Neural cell (in vitro differentiated cells): Measurements from ENCODE around the gene CEP55. TPM values are rescaled to one million over a fixed set of nuclear protein-coding genes. Genes with fewer than 3 reads are reported as not detected.

Experiments
- H2AFZ ChIP-seq: fragments of 200-600, 300-800 bp; sonication (generic), shearing (Covaris generic); 2 replicates; pipeline ENCODE4 v1.6.0; 2014; ENCODE audit warnings: low read depth, mild to moderate bottlenecking, antibody characterized with exemption, low read length, moderate library complexity
- H3F3A ChIP-seq: fragments of 200-600 bp; shearing (Covaris generic); 2 replicates; pipeline ENCODE4 v1.6.1; 2016; ENCODE audit warnings: mild to moderate bottlenecking, moderate library complexity, mixed read lengths, antibody characterized with exemption, low read length; ENCODE audit not compliant: insufficient read depth, poor library complexity, severe bottlenecking
- H3K27ac ChIP-seq: fragments of 200-600, 300-800 bp; sonication (generic), shearing (Covaris generic); 2 replicates; pipeline ENCODE4 v1.5.1; 2014; ENCODE audit warnings: mild to moderate bottlenecking, low read length, moderate library complexity
- H3K27me3 ChIP-seq: fragments of 300-800, 200-600 bp; sonication (generic), shearing (Covaris generic); 2 replicates; pipeline ENCODE4 v1.6.0; 2014; ENCODE audit warnings: mild to moderate bottlenecking, low read depth, low read length, moderate library complexity; ENCODE audit not compliant: insufficient read depth
- H3K36me3 ChIP-seq: fragments of 300-800, 200-600 bp; sonication (generic), shearing (Covaris generic); 2 replicates; pipeline ENCODE4 v1.5.1; 2014; ENCODE audit warnings: mild to moderate bottlenecking, antibody characterized with exemption, low read length, moderate library complexity; ENCODE audit not compliant: insufficient read depth
- H3K4me2 ChIP-seq: fragments of 300-800, 200-600 bp; sonication (generic), shearing (Covaris generic); 2 replicates; pipeline ENCODE4 v1.6.0; 2014; ENCODE audit warnings: mild to moderate bottlenecking, low read length
- H3K4me3 ChIP-seq: fragments of 300-800, 200-600 bp; sonication (generic), shearing (Covaris generic); 2 replicates; pipeline ENCODE4 v1.5.1; 2014; ENCODE audit warnings: mild to moderate bottlenecking, low read length, moderate library complexity
- H3K79me2 ChIP-seq: fragments of 200-600 bp; shearing (Covaris generic); replicated peaks from 2 replicates; pipeline ENCODE4 v1.6.0; 2014; ENCODE audit warnings: mild to moderate bottlenecking, low read length, moderate library complexity; ENCODE audit not compliant: insufficient read depth
- H3K9ac ChIP-seq: fragments of 300-800, 200-600 bp; sonication (generic), shearing (Covaris generic); 2 replicates; pipeline ENCODE4 v1.6.1; 2016; ENCODE audit warnings: mild to moderate bottlenecking, low read length, mixed read lengths
- H3K9me2 ChIP-seq: fragments of 200-600 bp; shearing (Covaris generic); 2 replicates; pipeline ENCODE4 v1.6.1; 2016; ENCODE audit warnings: mild to moderate bottlenecking, low read length, mixed read lengths; ENCODE audit not compliant: insufficient read depth
- H3K9me3 ChIP-seq: fragments of 200-600, 300-800 bp; sonication (generic), shearing (Covaris generic); 2 replicates; pipeline ENCODE4 v1.6.1; 2016; ENCODE audit warnings: mild to moderate bottlenecking, mixed run types, low read length, moderate library complexity, mixed read lengths
- H4K20me1 ChIP-seq: fragments of 200-600 bp; shearing (Covaris generic); 2 replicates; pipeline ENCODE4 v1.6.1; 2016; ENCODE audit warnings: mild to moderate bottlenecking, mixed run types; ENCODE audit not compliant: insufficient read depth
- CTCF ChIP-seq: fragments of 450-650 bp; IDR thresholded peaks from 2 replicates; pipeline ENCODE4 v1.5.1; 2014; ENCODE audit warnings: antibody characterized with exemption, mild to moderate bottlenecking, moderate library complexity; ENCODE audit not compliant: poor library complexity, severe bottlenecking
- EP300 ChIP-seq: fragments of 450-650 bp; conservative IDR thresholded peaks from 2 replicates; pipeline ENCODE4 v1.6.1; 2014; ENCODE audit warnings: antibody characterized with exemption, mild to moderate bottlenecking, moderate library complexity; ENCODE audit not compliant: poor library complexity, severe bottlenecking
- EZH2 ChIP-seq: fragments of 200-600, 300-800 bp; shearing (Covaris generic), sonication (generic); IDR thresholded peaks from 2 replicates; pipeline ENCODE4 v1.6.1; 2014; ENCODE audit warnings: antibody characterized with exemption, low read length, borderline replicate concordance, mild to moderate bottlenecking; ENCODE audit not compliant: insufficient read depth, poor library complexity, severe bottlenecking
- MXI1 ChIP-seq: fragments of 450-650 bp; conservative IDR thresholded peaks from 2 replicates; pipeline ENCODE4 v1.6.1; 2014; ENCODE audit warnings: antibody characterized with exemption, mild to moderate bottlenecking; ENCODE audit not compliant: poor library complexity, severe bottlenecking
- POLR2AphosphoS5 ChIP-seq: IDR thresholded peaks from 2 replicates; pipeline ENCODE4 v1.6.1; 2012
- RAD21 ChIP-seq: fragments of 450-650 bp; conservative IDR thresholded peaks from 2 replicates; pipeline ENCODE4 v1.6.1; 2014; ENCODE audit warnings: antibody characterized with exemption, mild to moderate bottlenecking, moderate library complexity
- REST ChIP-seq: IDR thresholded peaks from 2 replicates; pipeline ENCODE4 v1.6.1; 2012; ENCODE audit warnings: borderline replicate concordance
- SMC3 ChIP-seq: fragments of 450-650 bp; conservative IDR thresholded peaks from 2 replicates; pipeline ENCODE4 v1.6.1; 2014; ENCODE audit warnings: antibody characterized with exemption, mild to moderate bottlenecking, moderate library complexity; ENCODE audit not compliant: poor library complexity
- TAF1 ChIP-seq: IDR thresholded peaks from 2 replicates; pipeline ENCODE4 v1.6.1; 2012; ENCODE audit warnings: low read depth
- polyA plus RNA-seq: library from polyadenylated mRNA; depleted of rRNA; stranded (reverse); fragments of >200 nt; gene quantifications from 2 replicates; pipeline ENCODE4 v1.2.3, GENCODE V29; 2014

The CEP55 gene
- polyA plus RNA-seq, 1 donor from 2014 or later: 0.67 TPM

GRCh38 chr10:93547522-93547921 is 51.1 kb downstream of the CEP55 start:
- H3K9me2 ChIP-seq: no peaks in the 10 kb centered on the region
- H3K27me3 ChIP-seq: no peaks in the 10 kb centered on the region
- no peak overlapping the region for H2AFZ ChIP-seq
- no peaks in the 10 kb centered on the region for H3K9me3 ChIP-seq
- H3K27ac ChIP-seq: no peak overlapping the region
- H3K36me3 ChIP-seq: no peaks in the 10 kb centered on the region
- no peak overlapping the region for H3K4me3 ChIP-seq
- H3K79me2 ChIP-seq: no peaks in the 10 kb centered on the region
- H3F3A ChIP-seq: no peaks in the 10 kb centered on the region
- H3K4me2 ChIP-seq: no peak overlapping the region
- H4K20me1 ChIP-seq: no peaks in the 10 kb centered on the region
- H3K9ac ChIP-seq: no peak overlapping the region
- no peak for TF ChIP-seq SMC3
- no peak for TF ChIP-seq REST
- TF ChIP-seq TAF1: no peak
- no peak for TF ChIP-seq EP300
- no peak for TF ChIP-seq RAD21
- TF ChIP-seq EZH2: no peak
- no peak for TF ChIP-seq MXI1
- no peak for TF ChIP-seq CTCF
- no peak for TF ChIP-seq POLR2AphosphoS5

- Histone ChIP-seq H3F3A (no peaks in the 10 kb centered on the region), H3K27me3 (no peaks in the 10 kb centered on the region), H3K79me2 (no peaks in the 10 kb centered on the region), H3K4me3 (no peak overlapping the region), H4K20me1 (no peaks in the 10 kb centered on the region), H3K36me3 (no peaks in the 10 kb centered on the region), H3K9ac (no peak overlapping the region), H3K9me3 (no peaks in the 10 kb centered on the region), H2AFZ (no peak overlapping the region), H3K4me2 (no peak overlapping the region), H3K9me2 (no peaks in the 10 kb centered on the region), H3K27ac (no peak overlapping the region)
- TF ChIP-seq SMC3: no peak
- TF ChIP-seq RAD21: no peak
- TF ChIP-seq CTCF: no peak
- TF ChIP-seq TAF1: no peak
- TF ChIP-seq REST: no peak
- TF ChIP-seq POLR2AphosphoS5: no peak
- TF ChIP-seq MXI1: no peak
- no peak for TF ChIP-seq EP300
- TF ChIP-seq EZH2: no peak
These were observed 52.1 kb downstream of the CEP55 start for GRCh38 chr10:93548376-93549071.
